AG09309 (cell line): ENCODE data around the gene TPP2.

Experiments used
- DNase-seq: peaks from one replicate; pipeline ENCODE4 v3.0.0-alpha.2; 2010; ENCODE audit warnings: low read depth
- H3K4me3 ChIP-seq: 2 replicates; pipeline ENCODE4 v1.5.1; 2011; ENCODE audit warnings: mild to moderate bottlenecking, low read depth, low read length, moderate library complexity; ENCODE audit not compliant: control insufficient read depth
- CTCF ChIP-seq: IDR thresholded peaks from 2 replicates; pipeline ENCODE4 v1.5.1; 2011; ENCODE audit warnings: mild to moderate bottlenecking, low read depth, low read length, inconsistent platforms; ENCODE audit not compliant: insufficient read depth, control insufficient read depth; ENCODE audit errors: missing control alignments

The TPP2 gene

DNA sequence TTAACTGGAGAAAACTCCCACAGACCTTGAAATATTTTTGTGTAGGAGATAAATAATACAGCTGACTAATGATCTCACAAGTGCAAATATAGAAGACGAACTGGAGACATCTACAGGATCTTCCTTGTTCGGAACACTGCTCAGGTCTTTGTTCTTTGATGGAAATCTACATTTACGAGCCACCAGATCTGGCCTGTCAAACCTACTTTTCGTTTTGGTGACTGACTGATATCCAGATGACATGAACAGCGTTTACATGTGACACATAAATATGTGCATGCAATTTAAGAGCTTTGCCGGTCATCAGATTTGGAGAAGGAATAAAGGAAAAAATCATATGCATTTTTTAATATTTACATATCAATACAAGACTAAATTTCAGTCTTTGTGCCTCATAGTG is 24.5 kb upstream of the TPP2 start:
- no peak for DNase-seq
- no peak overlapping the region for H3K4me3 ChIP-seq
- no peak for TF ChIP-seq CTCF

GRCh38 chr13:102580552-102581169 is 16.1 kb upstream of the TPP2 start:
- H3K4me3 ChIP-seq, result no peak overlapping the region
- DNase-seq, result peak; percentile 45
- peak; percentile 65 for TF ChIP-seq CTCF

DNA sequence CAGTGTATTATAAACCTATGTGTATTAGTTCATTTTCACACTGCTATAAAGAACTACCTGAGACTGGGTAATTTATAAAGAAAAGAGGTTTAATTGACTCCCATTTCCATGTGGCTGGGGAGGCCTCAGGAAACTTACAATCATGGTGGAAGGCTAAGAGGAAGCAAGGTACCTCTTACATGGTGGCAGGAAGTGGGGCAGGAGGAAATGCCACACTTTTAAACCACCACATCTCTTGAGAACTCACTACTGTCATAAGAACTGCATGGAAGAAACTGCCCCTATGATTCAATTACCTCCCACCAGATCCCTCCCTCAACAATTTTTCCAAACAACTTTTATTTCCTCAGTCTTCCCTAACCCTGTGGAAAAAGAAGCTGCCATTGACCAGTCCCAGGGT is 14.5 kb upstream of the TPP2 start:
- H3K4me3 ChIP-seq, result no peak overlapping the region
- no peak for DNase-seq
- no peak for TF ChIP-seq CTCF

DNA sequence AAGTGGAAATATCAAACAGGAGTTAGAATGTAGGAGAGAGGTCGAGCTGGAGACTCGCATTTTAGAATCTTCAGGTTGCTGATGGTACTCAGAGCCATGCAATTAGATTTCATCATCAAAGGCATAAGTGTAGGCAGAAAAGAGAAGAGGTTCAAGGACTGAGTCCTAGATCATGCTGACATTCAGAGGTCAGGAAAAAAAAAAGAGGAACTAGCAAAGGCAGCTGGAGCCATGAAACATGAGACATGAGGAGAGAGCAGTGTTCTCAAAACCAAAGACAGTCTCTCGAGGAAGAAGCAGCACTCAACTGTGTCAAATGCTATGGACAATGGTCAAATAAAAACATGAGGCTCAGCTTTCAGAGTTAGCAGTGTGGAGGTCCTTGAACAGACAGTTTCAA is 12.4 kb upstream of the TPP2 start:
- no peak for DNase-seq
- TF ChIP-seq CTCF, result no peak
- no peak overlapping the region for H3K4me3 ChIP-seq

DNA sequence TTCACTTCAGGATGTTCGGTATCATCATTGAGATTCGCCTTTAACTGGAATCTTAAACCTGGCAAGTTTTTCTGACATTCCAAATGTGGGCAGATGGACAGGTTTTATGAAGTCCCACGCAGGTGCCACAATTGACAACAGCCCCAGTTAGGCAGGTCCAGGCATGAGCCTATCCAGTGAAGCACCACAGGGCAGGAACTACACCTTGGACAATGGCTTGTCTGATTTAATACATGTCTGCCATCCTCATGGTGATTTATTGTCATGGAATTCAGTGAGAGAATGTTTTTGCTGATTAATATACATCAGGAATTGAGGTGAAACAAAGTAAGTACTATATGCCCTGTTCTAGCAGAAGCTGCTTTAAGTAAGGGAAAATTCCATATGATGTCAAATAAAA is 10.2 kb upstream of the TPP2 start:
- no peak for DNase-seq
- no peak for TF ChIP-seq CTCF
- no peak overlapping the region for H3K4me3 ChIP-seq

DNA sequence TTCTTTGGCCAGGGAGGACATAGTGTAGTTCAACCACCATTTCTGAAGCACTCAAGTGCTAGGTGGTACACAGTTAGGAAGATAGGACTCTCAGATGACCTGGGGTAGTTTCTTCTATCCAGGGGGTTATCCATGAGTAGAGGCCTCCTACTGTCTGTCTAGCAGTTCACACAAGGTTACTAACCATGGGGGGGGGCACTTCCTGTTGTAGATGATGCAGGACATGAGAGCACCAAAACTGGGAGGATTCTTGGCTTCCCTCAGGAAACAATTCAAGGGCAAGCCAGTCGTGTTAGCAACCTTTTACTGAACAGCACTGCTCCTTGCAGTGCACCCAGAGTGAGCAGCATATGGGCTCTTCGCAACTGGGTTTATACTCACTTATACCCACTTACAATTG is 8.9 kb upstream of the TPP2 start:
- TF ChIP-seq CTCF, result no peak
- no peak overlapping the region for H3K4me3 ChIP-seq
- no peak for DNase-seq

- no peak for TF ChIP-seq CTCF
- H3K4me3 ChIP-seq, result no peak overlapping the region
- no peak for DNase-seq
These were observed 7.4 kb upstream of the TPP2 start for GRCh38 chr13:102589301-102589822.
